ENCODE measurements around the gene CMBL.

DNA sequence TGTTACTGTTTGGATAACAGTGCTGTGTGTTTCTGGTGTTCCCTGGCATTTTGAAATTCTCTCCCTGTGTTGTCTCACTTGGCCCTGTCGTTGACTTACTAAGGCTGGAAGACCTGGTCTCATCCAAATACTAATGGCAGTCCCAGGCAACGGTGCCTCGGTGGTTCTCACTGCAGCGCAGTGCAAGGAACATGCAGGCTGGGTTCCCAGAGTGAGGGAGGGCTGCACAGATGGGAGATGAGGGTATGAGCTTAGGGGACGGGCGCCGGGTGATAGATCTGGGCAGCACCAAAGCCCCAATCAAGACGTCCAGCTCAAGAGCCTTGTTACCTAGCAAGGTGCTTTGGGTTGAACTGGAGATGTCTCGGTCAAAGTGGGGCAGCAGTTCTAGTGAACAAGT is 46.6 kb downstream of the CMBL start:
- TF ChIP-seq, protein P1, sequence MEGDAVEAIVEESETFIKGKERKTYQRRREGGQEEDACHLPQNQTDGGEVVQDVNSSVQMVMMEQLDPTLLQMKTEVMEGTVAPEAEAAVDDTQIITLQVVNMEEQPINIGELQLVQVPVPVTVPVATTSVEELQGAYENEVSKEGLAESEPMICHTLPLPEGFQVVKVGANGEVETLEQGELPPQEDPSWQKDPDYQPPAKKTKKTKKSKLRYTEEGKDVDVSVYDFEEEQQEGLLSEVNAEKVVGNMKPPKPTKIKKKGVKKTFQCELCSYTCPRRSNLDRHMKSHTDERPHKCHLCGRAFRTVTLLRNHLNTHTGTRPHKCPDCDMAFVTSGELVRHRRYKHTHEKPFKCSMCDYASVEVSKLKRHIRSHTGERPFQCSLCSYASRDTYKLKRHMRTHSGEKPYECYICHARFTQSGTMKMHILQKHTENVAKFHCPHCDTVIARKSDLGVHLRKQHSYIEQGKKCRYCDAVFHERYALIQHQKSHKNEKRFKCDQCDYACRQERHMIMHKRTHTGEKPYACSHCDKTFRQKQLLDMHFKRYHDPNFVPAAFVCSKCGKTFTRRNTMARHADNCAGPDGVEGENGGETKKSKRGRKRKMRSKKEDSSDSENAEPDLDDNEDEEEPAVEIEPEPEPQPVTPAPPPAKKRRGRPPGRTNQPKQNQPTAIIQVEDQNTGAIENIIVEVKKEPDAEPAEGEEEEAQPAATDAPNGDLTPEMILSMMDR (IDR thresholded peaks at IDR 0.05), result no peak
- no peak for TF ChIP-seq POLR2A (IDR thresholded peaks at IDR 0.05)
